ENCODE results near the gene PRUNE1.

DNA sequence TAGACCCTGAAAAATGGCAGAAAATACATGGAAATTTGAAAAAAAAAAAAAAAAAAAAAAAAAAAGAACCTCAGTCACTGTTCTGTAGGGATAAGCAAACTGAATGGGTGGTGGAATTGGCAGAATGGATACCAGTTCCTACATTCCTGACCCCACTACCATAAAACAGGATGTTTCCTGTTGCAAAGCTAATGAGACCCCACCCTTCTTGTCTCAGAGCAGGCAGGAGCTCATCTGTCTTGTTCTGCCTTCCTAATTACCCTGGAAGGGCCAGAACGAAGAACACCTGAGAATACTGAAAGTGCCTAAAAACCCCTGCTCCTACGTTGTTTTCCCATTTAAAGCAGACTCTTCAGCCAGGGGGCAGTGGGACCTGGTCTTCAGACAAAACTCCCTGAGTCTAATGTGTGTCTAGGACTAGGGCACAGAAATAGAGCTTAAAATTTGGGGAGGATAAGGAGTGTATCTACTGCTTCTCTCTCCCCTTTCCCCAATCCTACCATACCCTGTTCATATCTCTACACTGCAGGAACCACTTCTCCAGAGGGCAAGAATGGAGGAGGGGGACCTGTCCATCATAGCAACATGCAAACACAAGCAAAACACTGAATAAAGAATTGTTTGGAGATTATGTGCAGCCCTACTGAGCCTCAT is 43.2 kb downstream of the PRUNE1 start:
- TF ChIP-seq, protein P1, sequence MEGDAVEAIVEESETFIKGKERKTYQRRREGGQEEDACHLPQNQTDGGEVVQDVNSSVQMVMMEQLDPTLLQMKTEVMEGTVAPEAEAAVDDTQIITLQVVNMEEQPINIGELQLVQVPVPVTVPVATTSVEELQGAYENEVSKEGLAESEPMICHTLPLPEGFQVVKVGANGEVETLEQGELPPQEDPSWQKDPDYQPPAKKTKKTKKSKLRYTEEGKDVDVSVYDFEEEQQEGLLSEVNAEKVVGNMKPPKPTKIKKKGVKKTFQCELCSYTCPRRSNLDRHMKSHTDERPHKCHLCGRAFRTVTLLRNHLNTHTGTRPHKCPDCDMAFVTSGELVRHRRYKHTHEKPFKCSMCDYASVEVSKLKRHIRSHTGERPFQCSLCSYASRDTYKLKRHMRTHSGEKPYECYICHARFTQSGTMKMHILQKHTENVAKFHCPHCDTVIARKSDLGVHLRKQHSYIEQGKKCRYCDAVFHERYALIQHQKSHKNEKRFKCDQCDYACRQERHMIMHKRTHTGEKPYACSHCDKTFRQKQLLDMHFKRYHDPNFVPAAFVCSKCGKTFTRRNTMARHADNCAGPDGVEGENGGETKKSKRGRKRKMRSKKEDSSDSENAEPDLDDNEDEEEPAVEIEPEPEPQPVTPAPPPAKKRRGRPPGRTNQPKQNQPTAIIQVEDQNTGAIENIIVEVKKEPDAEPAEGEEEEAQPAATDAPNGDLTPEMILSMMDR (conservative IDR thresholded peaks at IDR 0.05; ENCODE audit: low read depth, low read length): no peak
- no peak for TF ChIP-seq EZH2 (IDR thresholded peaks at IDR 0.05; ENCODE audit: borderline replicate concordance, low read depth, low read length, poor library complexity, severe bottlenecking)
